Measurements from ENCODE around the gene PCDHGA2. TPM values are rescaled to one million over a fixed set of nuclear protein-coding genes. Genes with fewer than 3 reads are reported as not detected.

PCDHGA2 gene
- total and polyA plus RNA-seq, 9 of the 15 experiments (the other 6 are each of a cell fraction or from before 2014, with no cell fraction given) = 0.07 to 0.27 (median 0.15) TPM; not detected in 2

DNA sequence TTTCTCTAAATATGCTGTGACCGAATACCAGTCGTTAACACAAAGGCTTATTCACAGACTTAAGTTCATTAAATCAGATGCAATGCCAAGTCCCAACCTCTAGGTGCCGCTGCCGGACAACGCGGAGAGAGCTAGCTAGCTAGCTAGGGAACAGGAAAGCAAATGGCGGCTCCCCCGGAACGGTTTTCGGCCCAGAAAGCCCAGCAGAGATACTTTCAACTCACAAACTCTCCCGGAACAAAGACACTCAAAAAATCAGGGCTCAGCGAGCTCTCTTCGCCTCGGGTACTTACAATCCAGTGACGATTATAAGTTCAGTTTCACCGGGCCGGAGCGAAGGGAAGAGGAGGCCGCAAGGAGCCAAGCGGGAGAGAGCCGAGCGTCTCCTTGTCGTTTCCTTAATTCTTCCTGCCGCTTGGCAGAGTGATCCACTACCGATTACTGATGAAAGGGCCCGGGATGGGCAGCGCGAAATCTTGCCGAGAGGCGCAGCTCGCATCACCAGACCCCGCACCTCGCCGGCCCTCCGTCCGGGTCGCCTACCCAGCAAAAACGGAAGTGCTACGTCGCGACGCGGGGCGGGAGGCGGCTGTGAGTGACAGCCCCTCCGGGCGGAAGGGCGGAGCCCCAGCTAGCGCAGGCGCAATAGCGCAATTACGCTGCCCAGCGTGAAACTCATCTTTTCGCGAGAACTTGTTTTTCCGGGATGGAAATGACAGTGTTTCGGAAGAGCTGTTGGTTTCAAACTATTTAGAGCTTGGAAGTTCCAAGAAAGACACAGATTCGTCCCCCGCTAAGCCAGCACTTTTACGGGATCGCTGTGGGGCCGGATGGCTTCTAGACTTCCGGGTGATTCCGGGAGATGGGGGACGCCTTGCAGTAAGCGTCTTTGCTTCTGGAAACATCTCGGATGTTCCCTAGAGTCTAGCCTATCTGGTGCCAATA, 18.1 kb upstream of the PCDHGA2 start, which contains the start of gene TAF7 (continued):
- TF ChIP-seq, protein P1, sequence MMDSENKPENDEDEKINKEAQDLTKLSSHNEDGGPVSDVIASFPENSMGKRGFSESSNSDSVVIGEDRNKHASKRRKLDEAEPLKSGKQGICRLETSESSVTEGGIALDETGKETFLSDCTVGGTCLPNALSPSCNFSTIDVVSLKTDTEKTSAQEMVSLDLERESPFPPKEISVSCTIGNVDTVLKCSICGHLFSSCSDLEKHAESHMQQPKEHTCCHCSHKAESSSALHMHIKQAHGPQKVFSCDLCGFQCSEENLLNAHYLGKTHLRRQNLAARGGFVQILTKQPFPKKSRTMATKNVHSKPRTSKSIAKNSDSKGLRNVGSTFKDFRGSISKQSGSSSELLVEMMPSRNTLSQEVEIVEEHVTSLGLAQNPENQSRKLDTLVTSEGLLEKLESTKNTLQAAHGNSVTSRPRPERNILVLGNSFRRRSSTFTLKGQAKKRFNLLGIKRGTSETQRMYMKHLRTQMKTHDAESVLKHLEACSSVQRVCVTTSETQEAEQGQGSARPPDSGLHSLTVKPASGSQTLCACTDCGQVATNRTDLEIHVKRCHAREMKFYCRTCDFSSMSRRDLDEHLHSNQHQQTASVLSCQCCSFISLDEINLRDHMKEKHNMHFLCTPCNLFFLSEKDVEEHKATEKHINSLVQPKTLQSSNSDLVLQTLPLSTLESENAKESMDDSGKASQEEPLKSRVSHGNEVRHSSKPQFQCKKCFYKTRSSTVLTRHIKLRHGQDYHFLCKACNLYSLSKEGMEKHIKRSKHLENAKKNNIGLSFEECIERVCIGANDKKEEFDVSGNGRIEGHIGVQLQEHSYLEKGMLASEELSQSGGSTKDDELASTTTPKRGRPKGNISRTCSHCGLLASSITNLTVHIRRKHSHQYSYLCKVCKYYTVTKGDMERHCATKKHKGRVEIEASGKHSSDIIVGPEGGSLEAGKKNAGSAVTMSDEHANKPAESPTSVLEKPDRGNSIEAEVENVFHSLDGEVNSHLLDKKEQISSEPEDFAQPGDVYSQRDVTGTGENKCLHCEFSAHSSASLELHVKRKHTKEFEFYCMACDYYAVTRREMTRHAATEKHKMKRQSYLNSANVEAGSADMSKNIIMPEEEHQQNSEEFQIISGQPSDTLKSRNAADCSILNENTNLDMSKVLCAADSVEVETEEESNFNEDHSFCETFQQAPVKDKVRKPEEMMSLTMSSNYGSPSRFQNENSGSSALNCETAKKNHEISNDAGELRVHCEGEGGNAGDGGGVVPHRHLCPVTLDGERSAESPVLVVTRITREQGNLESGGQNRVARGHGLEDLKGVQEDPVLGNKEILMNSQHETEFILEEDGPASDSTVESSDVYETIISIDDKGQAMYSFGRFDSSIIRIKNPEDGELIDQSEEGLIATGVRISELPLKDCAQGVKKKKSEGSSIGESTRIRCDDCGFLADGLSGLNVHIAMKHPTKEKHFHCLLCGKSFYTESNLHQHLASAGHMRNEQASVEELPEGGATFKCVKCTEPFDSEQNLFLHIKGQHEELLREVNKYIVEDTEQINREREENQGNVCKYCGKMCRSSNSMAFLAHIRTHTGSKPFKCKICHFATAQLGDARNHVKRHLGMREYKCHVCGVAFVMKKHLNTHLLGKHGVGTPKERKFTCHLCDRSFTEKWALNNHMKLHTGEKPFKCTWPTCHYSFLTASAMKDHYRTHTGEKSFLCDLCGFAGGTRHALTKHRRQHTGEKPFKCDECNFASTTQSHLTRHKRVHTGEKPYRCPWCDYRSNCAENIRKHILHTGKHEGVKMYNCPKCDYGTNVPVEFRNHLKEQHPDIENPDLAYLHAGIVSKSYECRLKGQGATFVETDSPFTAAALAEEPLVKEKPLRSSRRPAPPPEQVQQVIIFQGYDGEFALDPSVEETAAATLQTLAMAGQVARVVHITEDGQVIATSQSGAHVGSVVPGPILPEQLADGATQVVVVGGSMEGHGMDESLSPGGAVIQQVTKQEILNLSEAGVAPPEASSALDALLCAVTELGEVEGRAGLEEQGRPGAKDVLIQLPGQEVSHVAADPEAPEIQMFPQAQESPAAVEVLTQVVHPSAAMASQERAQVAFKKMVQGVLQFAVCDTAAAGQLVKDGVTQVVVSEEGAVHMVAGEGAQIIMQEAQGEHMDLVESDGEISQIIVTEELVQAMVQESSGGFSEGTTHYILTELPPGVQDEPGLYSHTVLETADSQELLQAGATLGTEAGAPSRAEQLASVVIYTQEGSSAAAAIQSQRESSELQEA (IDR thresholded peaks at IDR 0.05; ENCODE audit: low read depth) = no peak
- TF ChIP-seq MECOM (CRISPR knock-in tag; IDR thresholded peaks at IDR 0.05) (no peak), RCOR1 (IDR thresholded peaks at IDR 0.05; ENCODE audit: borderline replicate concordance in 1 of 2, low read depth in 2 of 2, low read length in 2 of 2) (peak in 1 of 2 experiments; percentile 17; a peak in 1 of 4 replicates), GABPB2 (CRISPR knock-in tag; conservative IDR thresholded peaks at IDR 0.05) (no peak), RAD21 (CRISPR knock-in tag; conservative IDR thresholded peaks at IDR 0.05 in 1 of 2, IDR thresholded peaks at IDR 0.05 in 1 of 2) (peak in 1 of 2 experiments; percentile 39; a peak in 2 of 4 replicates), ZNF24 (IDR thresholded peaks at IDR 0.05) (0 out of 2 replicates have a peak, but pooled peaks have one; percentile 36), ELF4 (CRISPR knock-in tag; IDR thresholded peaks at IDR 0.05) (no peak), POLR2H (tag; IDR thresholded peaks at IDR 0.05; ENCODE audit: low read depth) (peak; percentile 95), ZNF436 (CRISPR knock-in tag; IDR thresholded peaks at IDR 0.05) (no peak), CREB1 (IDR thresholded peaks at IDR 0.05) (peak; percentile 76), CREB1 (CRISPR knock-in tag; IDR thresholded peaks at IDR 0.05) (peak; percentile 85), THRAP3 (IDR thresholded peaks at IDR 0.05; ENCODE audit: borderline replicate concordance) (no peak), SRSF3 (IDR thresholded peaks at IDR 0.05; ENCODE audit: insufficient read depth, low read length) (no peak), ATF1 (CRISPR knock-in tag; IDR thresholded peaks at IDR 0.05) (peak; percentile 44; the same call in 1 of the 2 replicates), ATF1 (tag; IDR thresholded peaks at IDR 0.05) (peak; percentile 94), ZNF551 (CRISPR knock-in tag; IDR thresholded peaks at IDR 0.05) (no peak), ARHGAP35 (IDR thresholded peaks at IDR 0.05; ENCODE audit: partially characterized antibody) (no peak), ZNF197 (CRISPR knock-in tag; IDR thresholded peaks at IDR 0.05; ENCODE audit: low read depth) (0 out of 2 replicates have a peak, but pooled peaks have one; percentile 48), SMARCA4 (IDR thresholded peaks at IDR 0.05) (peak; percentile 88), CREM (IDR thresholded peaks at IDR 0.05; ENCODE audit: low read depth) (peak; percentile 91), RFX5 (IDR thresholded peaks at IDR 0.05; ENCODE audit: low read depth, low read length) (no peak)
- TF ChIP-seq, protein P2, sequence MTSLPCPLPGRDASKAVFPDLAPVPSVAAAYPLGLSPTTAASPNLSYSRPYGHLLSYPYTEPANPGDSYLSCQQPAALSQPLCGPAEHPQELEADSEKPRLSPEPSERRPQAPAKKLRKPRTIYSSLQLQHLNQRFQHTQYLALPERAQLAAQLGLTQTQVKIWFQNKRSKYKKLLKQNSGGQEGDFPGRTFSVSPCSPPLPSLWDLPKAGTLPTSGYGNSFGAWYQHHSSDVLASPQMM (CRISPR knock-in tag; IDR thresholded peaks at IDR 0.05) = no peak
